Astrocyte (in vitro differentiated cells and primary cell): ENCODE results near the gene ACER1. TPM values are rescaled to one million over a fixed set of nuclear protein-coding genes. Genes with fewer than 3 reads are reported as not detected.

Experiments used
- DNase-seq: peaks from one replicate; pipeline ENCODE4 v3.0.0-alpha.2; 2010; ENCODE audit warnings: low read depth
- FAIRE-seq: peaks from 2 replicates; lab custom pipeline; 2011; peaks lifted over from hg19 to GRCh38; lab: Jason Lieb, UNC
- H2AFZ ChIP-seq: 2 replicates; pipeline ENCODE4 v1.6.0; 2012; ENCODE audit warnings: low read depth, low read length, inconsistent platforms
- H3K27ac ChIP-seq: 2 replicates; pipeline ENCODE4 v1.5.1; 2011; ENCODE audit warnings: low read depth, low read length, inconsistent platforms
- H3K27me3 ChIP-seq: 2 replicates; pipeline ENCODE4 v1.6.0; 2011; ENCODE audit warnings: low read length, inconsistent platforms; ENCODE audit not compliant: insufficient read depth
- H3K36me3 ChIP-seq: 2 replicates; pipeline ENCODE4 v1.5.1; 2011; ENCODE audit warnings: low read length, inconsistent platforms; ENCODE audit not compliant: insufficient read depth
- H3K4me1 ChIP-seq: 2 replicates; pipeline ENCODE4 v1.5.1; 2011; ENCODE audit warnings: low read length, inconsistent platforms; ENCODE audit not compliant: insufficient read depth
- H3K4me2 ChIP-seq: 2 replicates; pipeline ENCODE4 v1.6.0; 2012; ENCODE audit warnings: low read length, inconsistent platforms
- H3K4me3 ChIP-seq: 2 replicates; pipeline ENCODE4 v1.5.1; 2011; ENCODE audit warnings: low read depth, mild to moderate bottlenecking, low read length, inconsistent platforms; ENCODE audit not compliant: insufficient read depth
- H3K79me2 ChIP-seq: 2 replicates; pipeline ENCODE4 v1.6.0; 2012; ENCODE audit warnings: mild to moderate bottlenecking, low read length, inconsistent platforms; ENCODE audit not compliant: insufficient read depth
- H3K9ac ChIP-seq: 2 replicates; pipeline ENCODE4 v1.6.0; 2012; ENCODE audit warnings: mild to moderate bottlenecking, low read length, inconsistent platforms
- H3K9me3 ChIP-seq: 2 replicates; pipeline ENCODE4 v1.5.1; 2012; ENCODE audit warnings: low read depth, mild to moderate bottlenecking, low read length, inconsistent platforms; ENCODE audit not compliant: insufficient read depth
- H4K20me1 ChIP-seq: 2 replicates; pipeline ENCODE4 v1.6.0; 2012; ENCODE audit warnings: low read length, inconsistent platforms; ENCODE audit not compliant: insufficient read depth
- H3K27ac Mint-ChIP-seq: one replicate; pipeline ENCODE4 v1.8.0; 2021; ENCODE audit warnings: mild to moderate bottlenecking, mixed read lengths; ENCODE audit not compliant: unreplicated experiment
- H3K27me3 Mint-ChIP-seq: one replicate; pipeline ENCODE4 v1.8.0; 2021; ENCODE audit warnings: low read depth, mixed read lengths; ENCODE audit not compliant: unreplicated experiment
- H3K36me3 Mint-ChIP-seq: one replicate; pipeline ENCODE4 v1.8.0; 2021; ENCODE audit warnings: low read depth, mixed read lengths; ENCODE audit not compliant: unreplicated experiment
- H3K4me1 Mint-ChIP-seq: one replicate; pipeline ENCODE4 v1.8.0; 2021; ENCODE audit warnings: low read depth, mixed read lengths; ENCODE audit not compliant: unreplicated experiment
- H3K4me3 Mint-ChIP-seq: one replicate; pipeline ENCODE4 v1.8.0; 2021; ENCODE audit warnings: mild to moderate bottlenecking, moderate library complexity, mixed read lengths; ENCODE audit not compliant: unreplicated experiment
- H3K9me3 Mint-ChIP-seq: one replicate; pipeline ENCODE4 v1.8.0; 2021; ENCODE audit warnings: mild to moderate bottlenecking, mixed read lengths; ENCODE audit not compliant: unreplicated experiment
- EZH2 ChIP-seq: IDR thresholded peaks from 2 replicates; pipeline ENCODE4 v1.6.1; 2012; ENCODE audit warnings: mild to moderate bottlenecking, low read length, inconsistent platforms; ENCODE audit not compliant: insufficient read depth
- total RNA-seq: library from RNA; stranded (reverse); gene quantifications from 2 replicates; pipeline ENCODE4 v1.2.1, GENCODE V29; 2021
- TF ChIP-seq, protein P1 (sequence below): IDR thresholded peaks from 2 replicates; pipeline ENCODE4 v1.5.1; 2011; ENCODE audit warnings: low read depth, mild to moderate bottlenecking, inconsistent platforms, low read length, moderate library complexity; ENCODE audit not compliant: insufficient read depth

Gene ACER1
- total RNA-seq, 1 donor from 2014 or later = not detected

DNA sequence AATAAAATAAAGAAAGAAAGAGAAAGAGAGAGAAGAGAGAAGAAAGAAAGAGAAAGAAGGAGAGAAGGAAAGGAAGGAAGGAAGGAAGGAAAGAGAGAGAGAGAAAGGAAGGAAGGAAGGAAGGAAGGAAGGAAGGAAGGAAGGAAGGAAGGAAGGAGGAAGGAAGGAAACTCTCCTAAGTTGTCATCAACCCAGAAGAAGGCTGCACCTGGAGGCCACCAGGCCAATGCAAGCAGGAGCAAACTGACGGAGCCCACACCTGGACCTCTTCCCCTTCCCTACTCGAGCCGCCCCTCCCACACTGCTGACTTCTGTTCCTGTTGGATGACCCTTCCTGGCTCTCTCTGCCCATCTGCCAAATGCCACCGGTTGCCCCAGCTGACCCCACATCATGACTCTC lies 8.7 kb downstream of the ACER1 start:
- H3K27ac Mint-ChIP-seq = no peak overlapping the region
- DNase-seq (no peak), FAIRE-seq (no peak)
- no peaks in the 10 kb centered on the region for H3K79me2 ChIP-seq
- H3K4me1 Mint-ChIP-seq = no peaks in the 10 kb centered on the region
- no peak overlapping the region for H3K27ac ChIP-seq
- peaks cover 13% of the 10 kb centered on the region for H3K27me3 ChIP-seq
- no peaks in the 10 kb centered on the region for H4K20me1 ChIP-seq
- no peak overlapping the region for H3K4me2 ChIP-seq
- no peaks in the 10 kb centered on the region for H3K36me3 ChIP-seq
- no peaks in the 10 kb centered on the region for H3K9me3 ChIP-seq
- H3K4me3 Mint-ChIP-seq = no peak overlapping the region
- no peaks in the 10 kb centered on the region for H3K36me3 Mint-ChIP-seq
- H3K9ac ChIP-seq = no peak overlapping the region
- H3K9me3 Mint-ChIP-seq = peaks cover 9% of the 10 kb centered on the region
- no peaks in the 10 kb centered on the region for H3K4me1 ChIP-seq
- TF ChIP-seq, protein P1, sequence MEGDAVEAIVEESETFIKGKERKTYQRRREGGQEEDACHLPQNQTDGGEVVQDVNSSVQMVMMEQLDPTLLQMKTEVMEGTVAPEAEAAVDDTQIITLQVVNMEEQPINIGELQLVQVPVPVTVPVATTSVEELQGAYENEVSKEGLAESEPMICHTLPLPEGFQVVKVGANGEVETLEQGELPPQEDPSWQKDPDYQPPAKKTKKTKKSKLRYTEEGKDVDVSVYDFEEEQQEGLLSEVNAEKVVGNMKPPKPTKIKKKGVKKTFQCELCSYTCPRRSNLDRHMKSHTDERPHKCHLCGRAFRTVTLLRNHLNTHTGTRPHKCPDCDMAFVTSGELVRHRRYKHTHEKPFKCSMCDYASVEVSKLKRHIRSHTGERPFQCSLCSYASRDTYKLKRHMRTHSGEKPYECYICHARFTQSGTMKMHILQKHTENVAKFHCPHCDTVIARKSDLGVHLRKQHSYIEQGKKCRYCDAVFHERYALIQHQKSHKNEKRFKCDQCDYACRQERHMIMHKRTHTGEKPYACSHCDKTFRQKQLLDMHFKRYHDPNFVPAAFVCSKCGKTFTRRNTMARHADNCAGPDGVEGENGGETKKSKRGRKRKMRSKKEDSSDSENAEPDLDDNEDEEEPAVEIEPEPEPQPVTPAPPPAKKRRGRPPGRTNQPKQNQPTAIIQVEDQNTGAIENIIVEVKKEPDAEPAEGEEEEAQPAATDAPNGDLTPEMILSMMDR = no peak
- no peak for TF ChIP-seq EZH2
- H3K27me3 Mint-ChIP-seq = peaks cover 13% of the 10 kb centered on the region
- H3K4me3 ChIP-seq = no peak overlapping the region
- H2AFZ ChIP-seq = no peak overlapping the region

DNA sequence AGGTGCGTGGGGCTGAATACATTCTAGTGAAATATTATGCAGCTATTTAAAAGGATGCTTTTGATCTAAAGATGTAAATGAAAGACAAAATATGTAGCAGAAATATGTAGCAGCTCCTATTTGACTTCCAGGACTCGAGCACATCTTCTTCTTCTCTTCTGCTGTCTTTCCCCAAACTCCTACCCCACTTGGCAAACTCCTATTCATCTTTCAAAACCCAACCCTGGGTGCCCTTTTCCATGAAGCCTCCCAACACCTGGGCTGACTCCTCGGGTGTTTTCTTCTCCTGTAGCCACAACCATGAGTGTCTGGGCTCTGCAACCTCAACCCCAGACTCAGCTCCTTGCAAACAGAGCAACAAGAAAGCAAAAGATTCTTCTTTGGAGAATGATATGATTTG lies 11.1 kb downstream of the ACER1 start:
- Histone ChIP-seq H3K4me3 (no peak overlapping the region), H3K9ac (no peak overlapping the region), H3K36me3 (no peaks in the 10 kb centered on the region), H2AFZ (no peak overlapping the region), H3K27me3 (peaks cover 13% of the 10 kb centered on the region), H3K79me2 (no peaks in the 10 kb centered on the region), H3K9me3 (no peaks in the 10 kb centered on the region), H3K4me2 (no peak overlapping the region), H4K20me1 (no peaks in the 10 kb centered on the region), H3K4me1 (no peaks in the 10 kb centered on the region), H3K27ac (no peak overlapping the region)
- no peak for TF ChIP-seq EZH2
- TF ChIP-seq, protein P1 = no peak
- no peaks in the 10 kb centered on the region for H3K4me1 Mint-ChIP-seq
- H3K9me3 Mint-ChIP-seq = peaks cover 12% of the 10 kb centered on the region
- H3K27me3 Mint-ChIP-seq = peaks cover 13% of the 10 kb centered on the region
- DNase-seq = no peak
- H3K36me3 Mint-ChIP-seq = no peaks in the 10 kb centered on the region
- FAIRE-seq = no peak
- H3K4me3 Mint-ChIP-seq = no peak overlapping the region
- no peak overlapping the region for H3K27ac Mint-ChIP-seq

DNA sequence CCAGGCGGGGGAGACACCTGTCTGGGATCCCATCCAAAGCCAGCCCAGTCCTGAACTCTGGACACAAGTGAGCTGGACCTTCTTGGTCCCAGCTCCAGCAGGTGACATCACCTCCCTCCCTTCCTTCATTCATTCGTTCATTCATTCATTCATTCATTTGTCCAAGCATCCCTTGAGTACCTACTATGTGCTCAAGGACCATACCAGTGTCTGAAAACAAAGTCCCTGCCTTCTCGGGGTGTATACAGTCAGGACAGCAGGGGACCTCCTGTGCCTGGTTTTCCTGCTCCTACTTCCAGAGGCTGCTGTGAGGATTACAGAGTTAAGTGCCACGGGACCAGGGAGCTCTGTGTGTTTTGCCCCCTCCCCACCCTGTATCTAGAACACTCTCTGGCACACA lies 14.0 kb downstream of the ACER1 start:
- Histone ChIP-seq H3K4me2 (no peak overlapping the region), H3K4me1 (no peaks in the 10 kb centered on the region), H3K9ac (no peak overlapping the region), H3K79me2 (no peaks in the 10 kb centered on the region), H3K36me3 (no peaks in the 10 kb centered on the region), H3K4me3 (no peak overlapping the region), H3K27ac (no peak overlapping the region), H3K9me3 (no peaks in the 10 kb centered on the region), H2AFZ (no peak overlapping the region), H4K20me1 (no peaks in the 10 kb centered on the region), H3K27me3 (peaks cover 11% of the 10 kb centered on the region)
- Mint-ChIP-seq H3K36me3 (no peaks in the 10 kb centered on the region), H3K4me1 (no peaks in the 10 kb centered on the region), H3K27me3 (peaks cover 7% of the 10 kb centered on the region), H3K9me3 (peaks cover 3% of the 10 kb centered on the region), H3K27ac (no peak overlapping the region), H3K4me3 (no peak overlapping the region)
- FAIRE-seq (no peak), DNase-seq (no peak)
- TF ChIP-seq, protein P1 = no peak
- no peak for TF ChIP-seq EZH2
